CD4-positive, alpha-beta T cell (primary cell): ENCODE data around the gene IL17RA. TPM values are rescaled to one million over a fixed set of nuclear protein-coding genes. Genes with fewer than 3 reads are reported as not detected.
"Not testable (repeated sequence)": the region's sequence is repeated elsewhere in the genome, so short reads cannot be mapped to it uniquely, and the experiment has no call there.

Experiments used
- ATAC-seq: fragments of 200-7000 bp; cut with Tn5 transposase; one replicate; pipeline ENCODE4 v1.10.0; 2022; ENCODE audit warnings: mild to moderate bottlenecking; ENCODE audit not compliant: poor library complexity
- CTCF ChIA-PET: fragments of 350-600 bp; sonication (Branson Sonifier 250); formaldehyde crosslinking; loops from one replicate; lab custom pipeline; 2021; ENCODE audit warnings: antibody characterized with exemption, inconsistent platforms; lab: Charles Lee
- POLR2A ChIA-PET: fragments of 350-600 bp; sonication (Branson Sonifier 250); formaldehyde crosslinking; loops from one replicate; lab custom pipeline; 2021; ENCODE audit warnings: antibody characterized with exemption, inconsistent platforms; lab: Charles Lee
- DNase-seq, 14 experiments: peaks; one replicate each; pipeline ENCODE4 v3.0.0-alpha.2; 2013 to 2020; ENCODE audit warnings: mixed read lengths in 2 of 14
- H3K27ac ChIP-seq, 2 donors: one replicate each; pipeline versions ENCODE4 v1.5.1 to v1.7.0; 2013; ENCODE audit warnings: low read length in 2 of 2, low read depth in 1 of 2, mild to moderate bottlenecking in 1 of 2
- H3K27me3 ChIP-seq, 2 experiments: 1 replicate in 1 of 2; 2 replicates in 1 of 2; pipeline versions ENCODE4 v1.6.1 to v1.7.0; 2013; ENCODE audit warnings: low read length in 2 of 2, control low read depth in 1 of 2, mild to moderate bottlenecking in 1 of 2, moderate library complexity in 1 of 2; ENCODE audit not compliant: insufficient read depth in 2 of 2, control insufficient read depth in 1 of 2
- H3K36me3 ChIP-seq: one replicate; pipeline ENCODE4 v1.6.1; 2013; ENCODE audit warnings: low read length, control low read depth; ENCODE audit not compliant: insufficient read depth
- H3K4me1 ChIP-seq: one replicate; pipeline ENCODE4 v1.6.1; 2013; ENCODE audit warnings: low read length, control low read depth; ENCODE audit not compliant: insufficient read depth
- H3K4me3 ChIP-seq: one replicate; pipeline ENCODE4 v1.5.1; 2013; ENCODE audit warnings: mild to moderate bottlenecking, low read length, moderate library complexity
- H3K9me3 ChIP-seq, 2 experiments: 1 replicate in 1 of 2; 2 replicates in 1 of 2; pipeline versions ENCODE4 v1.6.1 to v1.7.0; 2013; ENCODE audit warnings: low read length in 2 of 2, mild to moderate bottlenecking in 2 of 2, control low read depth in 1 of 2, moderate library complexity in 1 of 2; ENCODE audit not compliant: control insufficient read depth in 1 of 2, insufficient read depth in 1 of 2
- H3K27ac Mint-ChIP-seq: one replicate; pipeline ENCODE4 v1.8.0; 2020; ENCODE audit warnings: mixed read lengths
- H3K27me3 Mint-ChIP-seq: one replicate; pipeline ENCODE4 v1.8.0; 2021; ENCODE audit warnings: mixed read lengths
- H3K36me3 Mint-ChIP-seq: one replicate; pipeline ENCODE4 v1.8.0; 2021; ENCODE audit warnings: low read depth, mixed read lengths
- H3K4me1 Mint-ChIP-seq: one replicate; pipeline ENCODE4 v1.8.0; 2021; ENCODE audit warnings: low read depth, mixed read lengths
- H3K4me3 Mint-ChIP-seq: one replicate; pipeline ENCODE4 v1.8.0; 2020; ENCODE audit warnings: mild to moderate bottlenecking, mixed read lengths
- H3K9me3 Mint-ChIP-seq: one replicate; pipeline ENCODE4 v1.8.0; 2020; ENCODE audit warnings: mixed read lengths
- CTCF ChIP-seq: fragments of 200-600 bp; IDR thresholded peaks from one replicate; pipeline ENCODE4 v1.8.0; 2022; ENCODE audit warnings: antibody characterized with exemption, mild to moderate bottlenecking
- intact Hi-C, 2 experiments: fragments of 100-400 bp; cut with DNase I in 1 of 2; cut with micrococcal nuclease in 1 of 2; formaldehyde crosslinking; loops; one replicate each; pipeline versions ENCODE4 v1.15.1 to v1.9.0; 2023 to 2025; cut with DNase I, micrococcal nuclease
- total RNA-seq, 174 experiments: library from RNA in 2 of 174; stranded (reverse) in 2 of 174; gene quantifications; one replicate each; pipeline ENCODE4 v1.2.3 and lab custom pipeline; 2021 to 2026

The IL17RA gene
- total RNA-seq, 2 experiments from 2014 or later, result 23.2 to 24.3 TPM

GRCh38 chr22:17145021-17145680 is 60.4 kb downstream of the IL17RA start:
- no peaks in the 10 kb centered on the region for H3K4me1 ChIP-seq
- no peak overlapping the region for H3K27ac ChIP-seq
- intact Hi-C loops, result no loop called here
- no peaks in the 10 kb centered on the region for H3K27me3 ChIP-seq
- ChIA-PET CTCF (no interaction called here), POLR2A (no interaction called here)
- no peak for TF ChIP-seq CTCF
- Mint-ChIP-seq H3K4me3 (no peak overlapping the region), H3K27me3 (no peaks in the 10 kb centered on the region), H3K36me3 (peaks cover 63% of the 10 kb centered on the region), H3K27ac (no peak overlapping the region), H3K9me3 (no peaks in the 10 kb centered on the region), H3K4me1 (peaks cover 4% of the 10 kb centered on the region)
- H3K36me3 ChIP-seq, result peaks cover 65% of the 10 kb centered on the region
- no peak overlapping the region for H3K4me3 ChIP-seq
- no peak for ATAC-seq
- DNase-seq, result no peak
- H3K9me3 ChIP-seq, result no peaks in the 10 kb centered on the region

- POLR2A ChIA-PET, H3K27ac Mint-ChIP-seq, H3K9me3 ChIP-seq, H3K4me1 ChIP-seq, H3K9me3 Mint-ChIP-seq, CTCF ChIA-PET, H3K27me3 ChIP-seq, intact Hi-C loops, ATAC-seq, H3K4me1 Mint-ChIP-seq, DNase-seq, H3K4me3 Mint-ChIP-seq, H3K27me3 Mint-ChIP-seq, H3K27ac ChIP-seq, H3K4me3 ChIP-seq: not testable (repeated sequence)
- H3K36me3 Mint-ChIP-seq, result peaks cover 49% of the 10 kb centered on the region
- H3K36me3 ChIP-seq, result peaks cover 45% of the 10 kb centered on the region
Observed at GRCh38 chr22:17147458-17147857, 62.7 kb downstream of the IL17RA start.

DNA sequence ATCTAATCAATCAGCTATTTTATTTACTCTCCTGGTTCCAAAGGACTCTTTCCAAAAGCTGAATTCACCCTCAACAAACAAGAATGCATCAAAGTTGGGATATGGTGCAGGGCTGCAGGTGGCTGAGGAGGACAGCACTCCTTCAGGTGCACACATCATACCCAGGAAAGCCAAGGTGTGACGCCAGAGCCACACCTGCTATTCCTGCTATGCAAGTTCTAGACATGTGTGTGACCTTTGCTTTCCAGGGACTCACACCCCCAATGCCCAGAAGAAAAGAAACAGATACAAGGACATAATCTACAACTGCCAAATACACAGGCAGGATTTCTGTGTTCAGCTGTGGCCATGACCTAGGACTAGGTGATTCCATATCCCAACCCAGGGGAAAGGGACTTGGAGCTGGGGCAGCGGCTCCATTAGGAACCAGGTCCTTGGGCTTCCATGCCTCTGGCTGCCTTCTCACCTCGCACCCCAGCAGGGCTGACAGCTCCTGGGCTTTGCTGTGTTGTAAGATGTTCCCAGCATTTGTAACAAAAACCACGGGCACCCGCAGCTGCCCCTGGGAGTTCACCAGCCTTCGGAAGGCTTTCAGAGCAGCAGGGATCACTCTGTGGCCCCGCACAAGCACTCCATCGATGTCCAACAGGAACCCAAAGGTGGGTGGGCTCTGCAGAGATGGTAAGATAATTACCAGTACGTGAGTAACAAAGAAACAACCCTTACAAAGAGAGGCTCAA is 64.4 kb downstream of the IL17RA start:
- Mint-ChIP-seq H3K9me3 (no peaks in the 10 kb centered on the region), H3K4me3 (no peak overlapping the region), H3K27me3 (no peaks in the 10 kb centered on the region), H3K36me3 (peaks cover 38% of the 10 kb centered on the region), H3K27ac (no peak overlapping the region), H3K4me1 (peaks cover 18% of the 10 kb centered on the region)
- ATAC-seq (no peak), DNase-seq (no peak)
- ChIA-PET CTCF (interaction anchor here (1.3 kb wide), 1 partner anchor 23 kb away, joined by 3 read pairs; no protein-coding TSS in a partner anchor), POLR2A (no interaction called here)
- no peak overlapping the region for H3K27ac ChIP-seq
- no peaks in the 10 kb centered on the region for H3K27me3 ChIP-seq
- H3K36me3 ChIP-seq, result peaks cover 33% of the 10 kb centered on the region
- intact Hi-C loops, result no loop called here
- H3K4me1 ChIP-seq, result no peaks in the 10 kb centered on the region
- no peak overlapping the region for H3K4me3 ChIP-seq
- H3K9me3 ChIP-seq, result no peaks in the 10 kb centered on the region
- TF ChIP-seq CTCF, result no peak
